NT2/D1 (cell line): ENCODE results near the gene REN.

ENCODE experiments used
- DNase-seq: peaks from one replicate; pipeline ENCODE4 v3.0.0-alpha.2; 2011; ENCODE audit warnings: low read depth, low spot score
- H3K27me3 ChIP-seq: 2 replicates; pipeline ENCODE4 v1.6.0; 2011; ENCODE audit warnings: mild to moderate bottlenecking; ENCODE audit not compliant: insufficient read length, insufficient read depth
- H3K36me3 ChIP-seq: 2 replicates; pipeline ENCODE4 v1.6.1; 2011; ENCODE audit warnings: mild to moderate bottlenecking, low read length, mixed read lengths; ENCODE audit not compliant: insufficient read depth, insufficient read length
- H3K4me1 ChIP-seq: 2 replicates; pipeline ENCODE4 v1.5.1; 2011; ENCODE audit not compliant: insufficient read depth, insufficient read length
- H3K4me3 ChIP-seq: 2 replicates; pipeline ENCODE4 v1.5.1; 2011; ENCODE audit warnings: low read depth; ENCODE audit not compliant: insufficient read length
- H3K9ac ChIP-seq: 2 replicates; pipeline ENCODE4 v1.6.0; 2011; ENCODE audit warnings: low read depth; ENCODE audit not compliant: insufficient read length
- H3K9me3 ChIP-seq: 2 replicates; pipeline ENCODE4 v1.5.1; 2011; ENCODE audit warnings: mild to moderate bottlenecking, low read length; ENCODE audit not compliant: insufficient read depth
- SUZ12 ChIP-seq: IDR thresholded peaks from 2 replicates; pipeline ENCODE4 v1.6.1; 2011; ENCODE audit not compliant: insufficient read length, insufficient read depth; ENCODE audit errors: extremely low read depth
- YY1 ChIP-seq: IDR thresholded peaks from 2 replicates; pipeline ENCODE4 v1.6.1; 2011; ENCODE audit not compliant: insufficient read length, insufficient read depth
- ZNF274 ChIP-seq: IDR thresholded peaks from 2 replicates; pipeline ENCODE4 v1.6.1; 2011; ENCODE audit warnings: mild to moderate bottlenecking, low read depth, low read length

REN gene

DNA sequence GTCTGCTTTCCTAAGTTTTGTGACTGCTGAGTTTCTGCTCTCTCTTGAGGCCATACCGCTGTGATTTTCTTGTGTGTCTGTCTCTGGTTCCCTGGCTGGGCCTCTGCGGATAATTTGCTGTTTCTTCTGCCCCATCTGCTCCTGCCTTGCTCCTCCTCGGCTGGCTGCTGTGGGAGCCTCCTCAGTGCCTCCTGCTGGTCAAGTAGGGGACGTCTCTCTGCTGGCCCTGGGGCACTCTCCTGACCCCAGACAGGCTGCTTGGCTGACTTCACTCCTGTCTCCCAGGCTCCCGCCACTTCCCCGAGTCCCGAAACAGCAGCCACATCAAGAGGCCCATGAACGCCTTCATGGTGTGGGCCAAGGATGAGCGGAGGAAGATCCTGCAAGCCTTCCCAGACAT lies 42.8 kb downstream of the REN start:
- TF ChIP-seq ZNF274 (no peak), SUZ12 (no peak), YY1 (no peak)
- H3K36me3 ChIP-seq = peaks cover 86% of the 10 kb centered on the region

DNA sequence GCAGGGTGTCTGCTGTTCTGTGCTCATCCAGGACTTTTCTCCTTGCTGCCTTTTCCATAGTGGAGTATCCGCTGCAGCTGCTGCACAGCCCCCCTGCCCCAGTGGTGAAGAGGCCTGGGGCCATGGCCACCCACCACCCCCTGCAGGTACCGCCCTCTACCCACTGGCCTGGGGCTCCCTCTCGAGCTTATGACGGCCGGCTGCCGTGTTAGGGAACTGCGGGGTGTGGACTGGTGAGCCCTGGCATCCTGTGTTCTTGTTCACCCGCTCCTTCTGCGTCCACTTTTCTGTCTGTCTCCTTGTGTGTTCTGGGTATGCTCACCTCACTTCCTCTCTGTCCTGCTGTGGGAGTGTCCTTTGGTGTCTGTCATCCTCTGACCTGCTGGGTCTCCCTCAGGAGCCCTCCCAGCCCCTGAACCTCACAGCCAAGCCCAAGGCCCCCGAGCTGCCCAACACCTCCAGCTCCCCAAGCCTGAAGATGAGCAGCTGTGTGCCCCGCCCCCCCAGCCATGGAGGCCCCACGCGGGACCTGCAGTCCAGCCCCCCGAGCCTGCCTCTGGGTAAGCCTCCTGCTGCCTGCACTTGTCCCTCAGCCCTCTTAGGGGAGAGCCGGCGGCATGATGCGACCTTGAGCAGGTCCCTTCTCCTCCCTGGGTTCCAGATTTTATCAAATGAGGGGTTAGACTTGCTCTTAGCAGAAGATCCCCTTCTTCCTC lies 44.1 kb downstream of the REN start:
- H3K27me3 ChIP-seq = no peaks in the 10 kb centered on the region
- no peaks in the 10 kb centered on the region for H3K9me3 ChIP-seq
- no peak overlapping the region for H3K9ac ChIP-seq
- no peak for DNase-seq
- H3K4me1 ChIP-seq = peaks cover 21% of the 10 kb centered on the region
- no peak for TF ChIP-seq SUZ12
- no peak for TF ChIP-seq YY1
- TF ChIP-seq ZNF274 = no peak
- H3K36me3 ChIP-seq = peaks cover 92% of the 10 kb centered on the region
- no peak overlapping the region for H3K4me3 ChIP-seq

More for the DNA sequence above, 42.8 kb downstream of the REN start:
- H3K27me3 ChIP-seq = no peaks in the 10 kb centered on the region
- no peak for DNase-seq
- H3K4me1 ChIP-seq = peaks cover 21% of the 10 kb centered on the region
- no peak overlapping the region for H3K4me3 ChIP-seq
- no peaks in the 10 kb centered on the region for H3K9me3 ChIP-seq
- H3K9ac ChIP-seq = no peak overlapping the region

DNA sequence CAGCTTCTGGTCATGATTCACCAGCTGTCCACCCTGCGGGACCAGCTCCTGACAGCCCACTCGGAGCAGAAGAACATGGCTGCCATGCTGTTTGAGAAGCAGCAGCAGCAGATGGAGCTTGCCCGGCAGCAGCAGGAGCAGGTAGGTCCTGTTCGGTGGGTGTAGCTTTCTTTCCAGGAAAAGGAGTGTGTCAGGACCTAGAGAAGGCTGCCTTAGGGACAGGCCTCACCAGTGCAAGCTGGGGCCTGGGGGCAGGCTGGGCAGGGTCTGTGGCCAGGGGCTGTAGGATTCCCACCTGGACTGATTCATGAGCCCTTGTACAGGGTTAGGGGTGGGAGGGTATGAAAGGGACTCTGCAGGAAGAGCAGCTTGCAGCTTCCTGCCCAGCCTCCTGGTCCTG lies 49.6 kb downstream of the REN start:
- H3K9ac ChIP-seq = no peak overlapping the region
- peaks cover 73% of the 10 kb centered on the region for H3K36me3 ChIP-seq
- H3K4me3 ChIP-seq = no peak overlapping the region
- no peak for DNase-seq
- TF ChIP-seq SUZ12 (no peak), YY1 (no peak), ZNF274 (no peak)
- peaks cover 23% of the 10 kb centered on the region for H3K4me1 ChIP-seq
- H3K27me3 ChIP-seq = no peaks in the 10 kb centered on the region
- no peaks in the 10 kb centered on the region for H3K9me3 ChIP-seq

DNA sequence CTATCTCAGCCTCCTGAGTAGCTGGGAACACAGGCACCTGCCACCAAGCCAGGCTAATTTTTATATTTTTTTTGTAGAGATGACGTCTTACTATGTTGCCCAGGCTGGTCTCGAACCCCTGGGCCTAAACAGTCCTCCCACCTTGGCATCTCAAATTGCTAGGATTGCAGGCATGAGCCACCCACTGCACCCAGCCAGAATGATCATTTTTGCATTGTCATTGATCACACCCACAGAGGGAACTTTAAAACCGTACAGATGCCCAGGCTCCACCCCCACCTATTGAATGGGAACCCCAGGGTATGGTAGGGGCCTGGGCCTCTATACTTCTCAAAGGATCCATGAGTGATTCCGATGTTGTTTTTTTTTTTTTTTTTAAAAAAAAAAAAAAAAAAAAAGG lies 51.0 kb downstream of the REN start:
- H3K4me1 ChIP-seq = peaks cover 23% of the 10 kb centered on the region
- no peak for DNase-seq
- H3K27me3 ChIP-seq = no peaks in the 10 kb centered on the region
- H3K4me3 ChIP-seq = no peak overlapping the region
- no peaks in the 10 kb centered on the region for H3K9me3 ChIP-seq
- TF ChIP-seq YY1 (no peak), SUZ12 (no peak), ZNF274 (no peak)
- H3K36me3 ChIP-seq = peaks cover 61% of the 10 kb centered on the region
- no peak overlapping the region for H3K9ac ChIP-seq

DNA sequence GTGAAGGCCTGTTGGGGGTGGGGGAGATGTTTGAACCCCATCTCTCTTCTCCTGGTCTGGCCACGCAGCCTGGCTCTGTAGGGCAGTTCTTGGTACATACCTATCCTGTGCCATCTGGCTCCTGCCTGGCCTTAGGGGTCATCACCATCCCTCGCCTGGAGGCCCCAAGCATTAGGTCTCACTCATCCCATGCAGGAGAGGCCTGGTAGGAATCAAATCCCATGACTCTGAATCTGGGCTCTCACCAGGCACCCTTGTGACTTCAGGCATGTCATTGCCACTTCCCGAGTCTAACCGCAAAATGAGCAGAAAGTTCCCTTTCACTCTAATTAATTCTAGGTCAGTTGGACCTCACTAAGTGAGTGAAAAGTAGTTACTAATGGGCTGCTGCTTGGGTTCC lies 51.5 kb downstream of the REN start:
- no peak overlapping the region for H3K4me3 ChIP-seq
- H3K9ac ChIP-seq = no peak overlapping the region
- no peak for TF ChIP-seq ZNF274
- no peaks in the 10 kb centered on the region for H3K9me3 ChIP-seq
- peaks cover 56% of the 10 kb centered on the region for H3K36me3 ChIP-seq
- H3K27me3 ChIP-seq = no peaks in the 10 kb centered on the region
- H3K4me1 ChIP-seq = peaks cover 23% of the 10 kb centered on the region
- DNase-seq = no peak

DNA sequence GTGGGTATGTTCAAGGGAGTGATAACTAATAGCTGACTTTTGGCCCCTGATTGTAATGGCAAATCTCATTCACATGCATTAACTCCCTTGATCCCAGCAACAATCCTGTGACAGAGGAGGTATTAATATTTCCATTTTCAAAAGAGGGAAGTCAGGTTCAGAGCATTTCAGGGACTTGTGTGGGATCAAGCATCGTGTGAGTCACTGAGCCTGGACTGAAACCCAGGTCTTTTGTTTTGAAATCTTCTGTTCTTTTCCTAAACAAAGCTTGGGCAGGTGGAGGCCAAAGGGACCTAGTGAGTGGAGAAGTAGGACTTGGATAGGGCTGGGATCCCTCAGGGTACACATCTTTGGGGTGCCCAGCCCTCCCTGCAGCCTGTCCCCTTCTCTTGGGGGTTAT lies 52.2 kb downstream of the REN start:
- no peak overlapping the region for H3K9ac ChIP-seq
- DNase-seq = no peak
- H3K4me3 ChIP-seq = no peak overlapping the region
- H3K36me3 ChIP-seq = peaks cover 49% of the 10 kb centered on the region
- no peaks in the 10 kb centered on the region for H3K27me3 ChIP-seq
- no peaks in the 10 kb centered on the region for H3K9me3 ChIP-seq
- TF ChIP-seq SUZ12 (no peak), ZNF274 (no peak), YY1 (no peak)
- peaks cover 26% of the 10 kb centered on the region for H3K4me1 ChIP-seq

DNA sequence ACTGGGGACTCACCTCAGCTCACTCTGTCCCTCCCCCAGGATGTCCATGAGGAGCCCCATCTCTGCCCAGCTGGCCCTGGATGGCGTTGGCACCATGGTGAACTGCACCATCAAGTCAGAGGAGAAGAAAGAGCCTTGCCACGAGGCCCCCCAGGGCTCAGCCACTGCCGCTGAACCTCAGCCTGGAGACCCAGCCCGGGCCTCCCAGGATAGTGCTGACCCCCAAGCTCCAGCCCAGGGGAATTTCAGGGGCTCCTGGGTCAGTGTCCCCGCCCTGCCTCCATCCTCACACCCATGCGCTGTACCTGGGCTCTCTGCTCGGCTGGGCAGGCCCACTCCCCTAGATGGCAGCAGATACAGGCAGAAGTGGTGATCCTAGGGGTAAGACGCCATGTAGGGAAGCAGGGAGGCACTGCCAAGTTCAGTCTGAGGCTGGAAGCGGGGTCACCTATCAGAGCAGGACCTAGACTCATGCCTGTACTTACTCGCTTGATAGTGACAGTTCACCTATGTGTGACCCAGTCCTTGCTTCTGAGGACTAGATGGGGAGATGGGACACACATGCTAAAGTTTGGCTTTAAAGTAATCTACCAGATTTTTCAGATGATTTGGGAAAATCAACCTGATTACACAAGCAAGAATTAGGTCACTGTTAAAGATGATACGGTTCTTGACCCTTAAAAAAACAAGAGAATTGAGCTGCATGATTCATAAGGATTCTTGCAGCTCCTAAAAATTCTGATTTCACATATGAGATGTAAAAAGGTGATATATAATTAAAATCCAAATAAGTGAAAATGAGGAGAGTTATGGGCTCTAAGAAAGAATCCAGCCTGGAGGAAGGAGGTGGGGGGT lies 53.0 kb downstream of the REN start:
- Histone ChIP-seq H3K27me3 (no peaks in the 10 kb centered on the region), H3K4me1 (peaks cover 28% of the 10 kb centered on the region), H3K4me3 (no peak overlapping the region), H3K9ac (no peak overlapping the region), H3K9me3 (no peaks in the 10 kb centered on the region), H3K36me3 (peaks cover 41% of the 10 kb centered on the region)
- DNase-seq = no peak
- TF ChIP-seq SUZ12 (no peak), YY1 (no peak), ZNF274 (no peak)

DNA sequence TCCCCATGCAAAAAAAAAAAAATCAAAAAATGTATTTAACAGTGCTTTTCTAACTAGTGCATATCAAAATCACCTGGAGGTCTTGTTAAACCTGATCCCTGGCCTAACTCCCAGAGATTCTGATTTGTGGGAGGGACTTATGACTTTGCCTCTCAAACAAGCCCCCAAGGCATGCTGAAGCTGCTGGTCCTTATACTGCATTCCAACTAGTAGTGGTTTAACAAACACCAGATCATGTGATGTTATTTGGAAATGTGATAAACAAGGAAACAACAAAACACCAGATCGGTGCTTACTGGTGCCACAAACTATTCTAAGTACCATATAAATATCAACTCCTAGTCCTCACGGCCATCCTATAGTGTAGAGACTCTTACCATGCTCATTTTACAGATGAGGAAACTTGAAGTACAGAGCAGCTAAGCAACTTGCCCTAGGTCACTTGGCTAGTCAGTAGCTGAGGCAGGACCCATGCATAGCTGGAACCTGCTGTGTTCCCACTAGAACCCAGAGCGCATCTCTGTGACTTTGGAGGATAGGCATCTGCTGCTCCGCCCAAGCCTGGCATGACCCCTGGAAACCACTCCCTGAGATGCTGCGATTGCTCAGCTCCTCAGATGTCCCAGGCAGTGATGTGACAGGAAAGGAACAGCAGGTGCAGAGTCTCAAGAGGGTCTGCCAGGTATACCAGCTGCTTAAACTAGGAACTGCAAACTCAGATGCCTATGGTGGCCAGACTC lies 55.1 kb downstream of the REN start:
- Histone ChIP-seq H3K4me1 (peaks cover 36% of the 10 kb centered on the region), H3K27me3 (peaks cover 4% of the 10 kb centered on the region), H3K36me3 (peaks cover 26% of the 10 kb centered on the region), H3K9me3 (no peaks in the 10 kb centered on the region), H3K4me3 (no peak overlapping the region), H3K9ac (no peak overlapping the region)
- no peak for TF ChIP-seq SUZ12
- no peak for TF ChIP-seq ZNF274
- TF ChIP-seq YY1 = no peak
- no peak for DNase-seq
